NCI-H128 (cell line): ENCODE results near the gene SYTL2.
"Not testable (repeated sequence)": the region's sequence is repeated elsewhere in the genome, so short reads cannot be mapped to it uniquely, and the experiment has no call there.

Experiments
- DNase-seq: peaks from one replicate; lab custom pipeline; 2025; ENCODE audit not compliant: unreplicated experiment; lab: John Stamatoyannopoulos, UW

SYTL2 gene

DNA sequence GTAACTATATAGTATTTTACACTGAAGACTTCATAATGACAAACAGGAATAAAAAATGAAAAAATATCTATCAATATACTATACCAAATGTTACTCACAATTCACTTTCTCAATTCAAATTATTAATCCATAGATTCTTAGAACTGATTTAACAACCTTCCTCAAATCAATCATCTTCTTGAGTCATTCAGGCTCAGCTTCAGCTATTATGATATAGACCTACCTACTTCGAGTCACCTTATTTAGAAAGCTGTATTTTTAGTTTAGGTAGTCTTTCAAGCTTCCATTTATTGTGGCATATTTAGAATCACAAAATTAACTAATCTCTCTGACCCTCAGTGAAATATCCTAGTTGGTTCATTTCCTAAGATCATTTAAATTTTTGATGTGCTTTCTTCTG lies 154.2 kb downstream of the SYTL2 start:
- no peak for DNase-seq

- not testable (repeated sequence) for DNase-seq
Observed at GRCh38 chr11:85654343-85654742, 156.6 kb downstream of the SYTL2 start.

DNA sequence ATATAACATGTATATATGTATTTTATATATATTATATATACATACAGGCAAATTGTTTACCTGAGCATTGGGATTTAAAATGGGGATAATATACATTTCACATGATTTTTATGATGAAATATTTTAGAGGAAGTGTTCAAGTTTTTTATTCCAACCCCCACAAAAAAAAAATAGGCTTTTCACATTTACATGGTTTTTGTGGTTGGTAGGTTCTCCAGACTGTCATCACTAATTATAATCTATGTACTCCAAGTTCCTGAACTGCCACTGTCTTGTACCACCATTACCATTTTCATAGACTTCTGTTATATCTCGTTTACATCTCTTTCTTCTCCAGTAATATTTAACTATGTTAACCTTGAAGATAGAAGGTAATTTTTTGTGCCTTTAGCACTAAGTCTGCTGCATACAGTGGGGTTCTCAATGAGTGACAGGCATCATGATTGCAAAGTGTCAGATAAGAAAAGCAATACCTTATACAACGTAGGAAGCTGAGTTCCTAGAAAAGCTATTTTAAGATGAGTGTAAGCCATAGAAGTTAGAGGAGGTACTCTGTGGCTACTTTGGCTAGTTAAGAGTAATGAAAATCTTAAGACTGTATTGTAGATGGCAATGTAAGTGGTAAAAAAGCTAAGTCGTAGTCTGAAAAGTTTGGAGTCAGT lies 158.0 kb downstream of the SYTL2 start:
- DNase-seq = no peak

DNA sequence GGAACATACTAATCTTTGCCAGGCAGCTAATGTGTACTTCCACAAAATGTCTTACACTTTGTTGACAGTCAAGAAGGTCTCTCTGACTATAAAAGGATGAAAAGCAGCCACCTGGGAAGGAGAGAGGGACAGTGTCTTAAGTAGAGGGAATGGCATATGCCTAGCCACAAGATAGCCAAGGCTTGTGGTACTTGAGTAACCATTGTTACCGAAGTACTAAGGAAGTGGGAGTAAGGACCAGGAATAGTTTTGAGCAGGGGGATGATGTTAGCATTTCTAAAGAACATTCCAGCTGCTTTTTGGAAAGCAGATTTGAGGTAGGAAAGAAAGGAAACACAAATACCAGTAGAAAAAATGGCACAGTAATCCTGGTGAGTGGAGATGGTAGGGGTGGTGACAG lies 159.8 kb downstream of the SYTL2 start:
- DNase-seq = no peak

GRCh38 chr11:85647604-85648299 lies 163.2 kb downstream of the SYTL2 start, which contains the start of gene TMEM126A:
Gene TMEM126A, plus strand, starts transcription at chr11:85647967. Its CDS starts 2,289 bp downstream, at chr11:85650256.
- DNase-seq = peak; percentile 66

DNA sequence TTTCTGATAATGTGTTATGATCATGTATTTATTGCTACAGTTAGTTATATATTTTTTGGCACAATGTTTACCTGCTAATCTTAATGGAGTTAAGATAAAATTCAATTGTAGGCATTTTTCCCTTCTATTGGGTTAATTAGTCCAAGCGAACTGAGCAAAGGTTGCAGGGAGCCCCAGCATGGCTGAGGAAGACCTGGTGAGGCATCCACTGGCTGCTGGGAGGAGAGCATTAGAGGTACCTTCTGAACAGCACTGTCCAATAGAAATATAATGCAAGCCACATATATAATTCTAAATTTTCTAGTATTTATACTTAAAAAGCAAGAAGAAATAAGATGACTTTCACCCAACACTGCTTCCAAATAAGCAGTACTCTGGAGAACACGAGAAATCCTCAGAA lies 163.9 kb downstream of the SYTL2 start:
- DNase-seq = no peak
